H1 (cell line): ENCODE measurements around the gene FNDC11. TPM values are rescaled to one million over a fixed set of nuclear protein-coding genes. Genes with fewer than 3 reads are reported as not detected.

Experiments
- CTCF ChIA-PET: fragments of 300-600 bp; sonication (Branson Sonifier 250); formaldehyde crosslinking; loops from one replicate; lab custom pipeline; 2021; ENCODE audit not compliant: partially characterized antibody; lab: Charles Lee
- POLR2A ChIA-PET: fragments of 300-600 bp; sonication (Branson Sonifier 250); formaldehyde crosslinking; loops from one replicate; lab custom pipeline; 2021; ENCODE audit warnings: inconsistent platforms; ENCODE audit not compliant: partially characterized antibody; lab: Charles Lee
- DNase-seq, 2 experiments: peaks; one replicate each; pipeline versions ENCODE4 v3.0.0 to v3.0.0-alpha.2; 2010 to 2022; ENCODE audit warnings: low spot score in 2 of 2, low read depth in 1 of 2, mixed read lengths in 1 of 2
- FAIRE-seq: peaks from 2 replicates; lab custom pipeline; 2011; peaks lifted over from hg19 to GRCh38; lab: Jason Lieb, UNC
- H2AFZ ChIP-seq: 2 replicates; pipeline ENCODE4 v1.8.1; 2012; ENCODE audit warnings: low read length, inconsistent platforms
- H2AK5ac ChIP-seq: 2 replicates; pipeline ENCODE4 v1.6.1; 2013; ENCODE audit warnings: low read depth, low read length
- H2BK120ac ChIP-seq: replicated peaks from 2 replicates; pipeline ENCODE3; 2013; ENCODE audit warnings: low read depth, low read length, inconsistent platforms
- H2BK12ac ChIP-seq: 2 replicates; pipeline ENCODE4 v1.6.1; 2013; ENCODE audit warnings: low read depth, low read length
- H2BK15ac ChIP-seq: 2 replicates; pipeline ENCODE4 v1.6.1; 2013; ENCODE audit warnings: low read length
- H2BK20ac ChIP-seq: 2 replicates; pipeline ENCODE4 v1.6.1; 2013; ENCODE audit warnings: low read length
- H2BK5ac ChIP-seq: 2 replicates; pipeline ENCODE4 v1.6.1; 2013; ENCODE audit warnings: low read depth, low read length
- H3K14ac ChIP-seq: 2 replicates; pipeline ENCODE4 v1.6.1; 2013; ENCODE audit warnings: inconsistent platforms; ENCODE audit not compliant: insufficient read length
- H3K18ac ChIP-seq: 2 replicates; pipeline ENCODE4 v1.6.1; 2013; ENCODE audit warnings: low read length; ENCODE audit errors: extremely low read depth
- H3K23ac ChIP-seq: 2 replicates; pipeline ENCODE4 v1.6.1; 2013; ENCODE audit warnings: inconsistent platforms; ENCODE audit not compliant: insufficient read length
- H3K23me2 ChIP-seq: 2 replicates; pipeline ENCODE4 v1.6.1; 2013; ENCODE audit warnings: low read depth, low read length
- H3K27ac ChIP-seq: 2 replicates; pipeline ENCODE4 v1.6.1; 2011; ENCODE audit warnings: low read depth, low read length, inconsistent platforms
- H3K27me3 ChIP-seq, 4 experiments: replicated peaks in 1 of 4; 1 replicate in 1 of 4; 2 replicates in 3 of 4; pipeline versions ENCODE4 v1.6.1 to v1.8.1; 2011 to 2013; ENCODE audit warnings: low read length in 3 of 4, mild to moderate bottlenecking in 3 of 4, inconsistent platforms in 2 of 4, mixed read lengths in 2 of 4, moderate library complexity in 1 of 4; ENCODE audit not compliant: control insufficient read depth in 3 of 4, insufficient read depth in 3 of 4; ENCODE audit errors: extremely low read depth in 1 of 4
- H3K36me3 ChIP-seq, 4 experiments: 2 replicates each; pipeline versions ENCODE4 v1.6.1 to v1.8.1; 2011 to 2013; ENCODE audit warnings: mild to moderate bottlenecking in 4 of 4, low read length in 3 of 4, moderate library complexity in 2 of 4, control low read depth in 1 of 4, inconsistent platforms in 1 of 4; ENCODE audit not compliant: insufficient read depth in 4 of 4, control insufficient read depth in 2 of 4
- H3K4ac ChIP-seq: replicated peaks from 2 replicates; pipeline ENCODE3; 2013; ENCODE audit warnings: low read length, low read depth, mixed read lengths, inconsistent platforms; ENCODE audit not compliant: insufficient read length
- H3K4me1 ChIP-seq, 4 experiments: replicated peaks in 1 of 4; 1 replicate in 1 of 4; 2 replicates in 3 of 4; pipeline versions ENCODE4 v1.6.1 to v1.8.1; 2011 to 2013; ENCODE audit warnings: low read length in 3 of 4, inconsistent platforms in 2 of 4, mixed read lengths in 1 of 4; ENCODE audit not compliant: insufficient read depth in 4 of 4, control insufficient read depth in 3 of 4
- H3K4me2 ChIP-seq, 2 experiments: 2 replicates each; pipeline versions ENCODE4 v1.6.1 to v1.8.1; 2011 to 2013; ENCODE audit warnings: low read depth in 2 of 2, low read length in 2 of 2, control low read depth in 1 of 2, inconsistent platforms in 1 of 2, mild to moderate bottlenecking in 1 of 2; ENCODE audit not compliant: insufficient read depth in 1 of 2
- H3K4me3 ChIP-seq, 4 experiments: fragments of 200-600, 300-600 bp in 1 of 4; sonication (generic), shearing (Covaris generic), sonication (Bioruptor Twin) in 1 of 4; 2 replicates each; pipeline versions ENCODE4 v1.5.1 to v1.8.1; 2011 to 2016; ENCODE audit warnings: low read length in 4 of 4, low read depth in 3 of 4, control low read depth in 2 of 4, inconsistent platforms in 2 of 4, mild to moderate bottlenecking in 2 of 4, mixed read lengths in 1 of 4, moderate library complexity in 1 of 4; ENCODE audit not compliant: insufficient read depth in 2 of 4; ENCODE audit errors: extremely low read depth in 1 of 4
- H3K56ac ChIP-seq: replicated peaks from 2 replicates; pipeline ENCODE3; 2013; ENCODE audit warnings: low read depth, mild to moderate bottlenecking, mixed read lengths, low read length, inconsistent platforms; ENCODE audit not compliant: insufficient read length
- H3K79me1 ChIP-seq: 2 replicates; pipeline ENCODE4 v1.6.1; 2013; ENCODE audit warnings: low read depth, low read length, control low read depth
- H3K79me2 ChIP-seq, 2 experiments: 2 replicates each; pipeline versions ENCODE4 v1.6.1 to v1.8.1; 2012 to 2013; ENCODE audit warnings: low read length in 2 of 2, mild to moderate bottlenecking in 2 of 2, inconsistent platforms in 1 of 2; ENCODE audit not compliant: insufficient read depth in 2 of 2, control insufficient read depth in 1 of 2
- H3K9ac ChIP-seq, 4 experiments: replicated peaks in 1 of 4; 1 replicate in 1 of 4; 2 replicates in 3 of 4; pipeline versions ENCODE4 v1.6.1 to v1.8.1; 2011 to 2013; ENCODE audit warnings: low read depth in 3 of 4, low read length in 3 of 4, control low read depth in 2 of 4, mild to moderate bottlenecking in 2 of 4, moderate library complexity in 2 of 4, inconsistent platforms in 1 of 4; ENCODE audit errors: extremely low read depth in 1 of 4
- H3K9me3 ChIP-seq, 2 experiments: 2 replicates each; pipeline versions ENCODE4 v1.6.1 to v1.8.1; 2012 to 2013; ENCODE audit warnings: mild to moderate bottlenecking in 2 of 2, moderate library complexity in 2 of 2, control low read depth in 1 of 2, inconsistent platforms in 1 of 2, low read depth in 1 of 2, low read length in 1 of 2, mixed read lengths in 1 of 2; ENCODE audit not compliant: insufficient read depth in 2 of 2
- H4K20me1 ChIP-seq, 2 experiments: replicated peaks in 1 of 2; 2 replicates each; pipeline versions ENCODE3 to v1.8.1; 2011 to 2013; ENCODE audit warnings: inconsistent platforms in 2 of 2, low read length in 2 of 2, mild to moderate bottlenecking in 1 of 2; ENCODE audit not compliant: insufficient read depth in 2 of 2, control insufficient read depth in 1 of 2
- H4K5ac ChIP-seq: 2 replicates; pipeline ENCODE4 v1.6.1; 2013; ENCODE audit warnings: low read length, low read depth, mixed read lengths, inconsistent platforms; ENCODE audit not compliant: insufficient read length
- H4K8ac ChIP-seq: 2 replicates; pipeline ENCODE4 v1.8.0; 2013; ENCODE audit warnings: mild to moderate bottlenecking, moderate library complexity, low read length, inconsistent platforms; ENCODE audit not compliant: insufficient read depth; ENCODE audit errors: extremely low read depth
- H4K91ac ChIP-seq: replicated peaks from 2 replicates; pipeline ENCODE3; 2013; ENCODE audit warnings: low read length, mixed read lengths, inconsistent platforms; ENCODE audit not compliant: insufficient read length
- BACH1 ChIP-seq: IDR thresholded peaks from 2 replicates; pipeline ENCODE4 v1.6.1; 2012; ENCODE audit warnings: low read length, improper control_type of control experiment
- CHD2 ChIP-seq: IDR thresholded peaks from 2 replicates; pipeline ENCODE4 v1.6.1; 2012; ENCODE audit warnings: low read length, improper control_type of control experiment
- CREB1 ChIP-seq: IDR thresholded peaks from 2 replicates; pipeline ENCODE4 v1.6.1; 2012; ENCODE audit warnings: inconsistent platforms
- EGR1 ChIP-seq: IDR thresholded peaks from 2 replicates; pipeline ENCODE4 v1.6.1; 2011; ENCODE audit warnings: low read depth, low read length, borderline replicate concordance
- HDAC2 ChIP-seq, 2 experiments: fragments of 300-600 bp in 1 of 2; sonication (generic) in 1 of 2; IDR thresholded peaks; 2 replicates each; pipeline ENCODE4 v1.6.1; 2011 to 2012; ENCODE audit warnings: low read depth in 2 of 2, low read length in 2 of 2, mild to moderate bottlenecking in 2 of 2, moderate library complexity in 2 of 2, borderline replicate concordance in 1 of 2, inconsistent platforms in 1 of 2
- KDM5A ChIP-seq: fragments of 200-600 bp; IDR thresholded peaks from 2 replicates; pipeline ENCODE4 v1.7.1; 2012; ENCODE audit warnings: mild to moderate bottlenecking, low read length, inconsistent platforms, mixed read lengths
- NRF1 ChIP-seq: IDR thresholded peaks from 2 replicates; pipeline ENCODE4 v1.6.1; 2011; ENCODE audit warnings: mild to moderate bottlenecking, low read depth, low read length, improper control_type of control experiment
- PHF8 ChIP-seq: fragments of 200-600 bp; sonication (generic); conservative IDR thresholded peaks from 2 replicates; pipeline ENCODE4 v1.7.1; 2012; ENCODE audit warnings: low read depth, mild to moderate bottlenecking, inconsistent platforms, low read length, moderate library complexity
- POLR2A ChIP-seq, 2 experiments: IDR thresholded peaks; 1 replicate in 1 of 2; 2 replicates in 1 of 2; pipeline ENCODE4 v1.6.1; 2011; ENCODE audit warnings: low read depth in 2 of 2, low read length in 2 of 2, mild to moderate bottlenecking in 2 of 2; ENCODE audit errors: control extremely low read depth in 1 of 2
- POLR2AphosphoS5 ChIP-seq: IDR thresholded peaks from 2 replicates; pipeline ENCODE4 v1.6.1; 2011; ENCODE audit warnings: low read depth, low read length
- RBBP5 ChIP-seq: IDR thresholded peaks from 2 replicates; pipeline ENCODE4 v1.7.1; 2012; ENCODE audit warnings: low read depth, mild to moderate bottlenecking, inconsistent platforms, low read length, moderate library complexity, borderline replicate concordance
- SUZ12 ChIP-seq: fragments of 200-600 bp; sonication (generic); IDR thresholded peaks from 2 replicates; pipeline ENCODE4 v1.6.1; 2012; ENCODE audit warnings: mild to moderate bottlenecking, inconsistent platforms, low read length, moderate library complexity, mixed read lengths
- TAF1 ChIP-seq: IDR thresholded peaks from 2 replicates; pipeline ENCODE4 v1.6.1; 2011; ENCODE audit warnings: mild to moderate bottlenecking, low read depth, low read length
- WGBS, 2 experiments: shearing (Covaris generic) in 1 of 2; methylation state at CpG; one replicate each; pipeline versions ENCODE4 v1.1.6 to v1.1.7; 2013 to 2015; ENCODE audit warnings: low lambda C conversion rate in 2 of 2, mixed read lengths in 2 of 2, inconsistent platforms in 1 of 2, low coverage in 1 of 2, missing lambda C conversion rate in 1 of 2; ENCODE audit not compliant: insufficient replicate concordance in 2 of 2, insufficient coverage in 1 of 2, insufficient read length in 1 of 2; ENCODE audit errors: extremely low coverage in 1 of 2, missing lambda C conversion rate in 1 of 2; 5-methylcytosine and 5-hydroxymethylcytosine counted together
- polyA plus RNA-seq, 7 experiments: library from polyadenylated mRNA; depleted of rRNA in 3 of 7; stranded (reverse) in 5 of 7; unstranded in 2 of 7; fragments of >200 nt in 5 of 7; fragments of 200-250 nt in 2 of 7; gene quantifications; 1 replicate in 5 of 7; 2 replicates in 1 of 7; 4 replicates in 1 of 7; pipeline versions ENCODE4 v1.2.1 to v1.2.3, GENCODE V29; 2011 to 2013; ENCODE audit warnings: missing spikeins in 2 of 7, mixed read lengths in 2 of 7
- total RNA-seq: library from RNA; stranded (reverse); fragmentation: NEBNext Ultra II Directional; extraction: Animal tissue kit (Norgen Biotek cat#: 25700); gene quantifications from 2 replicates; pipeline ENCODE4 v1.2.1, GENCODE V29; 2021

The FNDC11 gene
- total and polyA plus RNA-seq, 2 of the 8 experiments (the other 6 are each of a cell fraction or from before 2014, with no cell fraction given), result 2.6 to 8.8 TPM

DNA sequence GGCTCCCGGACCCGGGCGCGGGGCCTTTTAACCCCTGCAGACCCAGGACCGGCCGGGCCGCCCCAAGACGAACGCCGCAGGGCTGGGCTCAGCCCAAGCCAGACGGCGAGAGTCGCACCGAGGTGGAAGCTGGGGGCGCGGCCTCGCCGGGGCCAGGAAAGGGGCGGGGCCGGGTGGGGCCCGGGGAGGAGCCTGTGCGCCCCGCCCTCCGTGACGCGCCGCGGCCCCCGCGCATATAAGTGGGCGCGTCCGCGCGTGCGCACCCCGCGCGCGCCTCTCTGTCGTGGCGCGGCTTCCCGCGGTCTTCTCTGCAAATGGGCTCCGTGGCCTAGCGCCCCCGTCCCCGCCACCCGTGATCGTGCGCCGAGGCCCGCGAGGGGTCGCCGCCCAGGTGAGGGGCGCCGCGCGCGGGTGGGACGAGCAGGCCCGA, 33.4 kb upstream of the FNDC11 start, which contains the start of gene PPDPF:
PPDPF (plus strand) TSS at position 262 of the 430 bp plus-strand sequence. CDS start 544 bp downstream, outside the sequence.
- no peak for FAIRE-seq
- no peak within 1 kb of the TSS for H2AFZ ChIP-seq
- WGBS, 2 experiments, result 2% methylated on average over 18 of the region's 64 CpGs; no CpG with 5 or more reads in 1 of the 2 experiments
- no peak for TF ChIP-seq EGR1
- TF ChIP-seq PHF8, result peak; percentile 78; the same call in 1 of the 2 replicates
- TF ChIP-seq POLR2AphosphoS5, result peak; percentile 74
- peak; percentile 65 for TF ChIP-seq TAF1
- TF ChIP-seq RBBP5, result 0 out of 2 replicates have a peak, but pooled peaks have one; percentile 8
- TF ChIP-seq NRF1, result peak; percentile 36
- 0 out of 2 replicates have a peak, but pooled peaks have one; percentile 44 for TF ChIP-seq SUZ12
- TF ChIP-seq KDM5A, result no peak
- peak; percentile 70 to 87 for TF ChIP-seq POLR2A (IDR thresholded peaks at IDR 0.05; ENCODE audit: control extremely low read depth in 1 of 2, low read depth in 2 of 2, low read length in 2 of 2)
- TF ChIP-seq HDAC2 (IDR thresholded peaks at IDR 0.05; ENCODE audit: borderline replicate concordance in 1 of 2, low read depth in 2 of 2, low read length in 2 of 2), result peak; percentile 21 to 99; a peak in 2 of 4 replicates
- peak; percentile 78 for TF ChIP-seq CREB1
- peak; percentile 94 for TF ChIP-seq BACH1
- TF ChIP-seq CHD2, result no peak

More for the DNA sequence above, 33.4 kb upstream of the FNDC11 start, which contains the start of gene PPDPF:
- CTCF ChIA-PET, result interaction anchor here (1.5 to 4.2 kb wide), 4 partner anchors 14 to 73 kb away, joined by 4 to 28 read pairs (median 11); partner anchors contain the start of gene PTK6
- Histone ChIP-seq H2AK5ac (no peak within 1 kb of the TSS), H3K27me3 (peaks cover 0 to 6% (median under 1%) of the 10 kb centered on the region in 4 experiments; a peak in 2 of 7 replicates), H3K79me2 (peaks cover 0 to 4% of the 10 kb centered on the region in 2 experiments; a peak in 1 of 4 replicates), H3K27ac (peak within 1 kb of the TSS; percentile 87), H3K23ac (no peak within 1 kb of the TSS), H4K8ac (peak within 1 kb of the TSS; percentile 99), H3K56ac (peak within 1 kb of the TSS; percentile 69), H2BK20ac (no peak within 1 kb of the TSS), H3K9ac (peak within 1 kb of the TSS; percentile 80 to 97 (median 90)), H3K4me1 (peaks cover 0 to 21% (median 10%) of the 10 kb centered on the region in 4 experiments; a peak in 5 of 7 replicates), H3K9me3 (no peaks in the 10 kb centered on the region), H2BK12ac (0 out of 2 replicates have a peak within 1 kb of the TSS, but pooled peaks have one; percentile 75), H3K4ac (peak within 1 kb of the TSS; percentile 38), H4K5ac (peak within 1 kb of the TSS; percentile 48), H3K4me2 (peak within 1 kb of the TSS; percentile 68 to 97), H2BK5ac (peak within 1 kb of the TSS; percentile 75), H3K4me3 (peak within 1 kb of the TSS; percentile 66 to 99 (median 88)), H3K36me3 (peaks cover 0 to 14% (median 0%) of the 10 kb centered on the region in 4 experiments; a peak in 2 of 8 replicates), H2BK15ac (peak within 1 kb of the TSS; percentile 9; the same call in 1 of the 2 replicates), H3K14ac (no peak within 1 kb of the TSS), H4K91ac (peak within 1 kb of the TSS; percentile 93), H4K20me1 (peaks cover 3 to 22% of the 10 kb centered on the region in 2 experiments), H2BK120ac (peak within 1 kb of the TSS; percentile 13), H3K79me1 (peaks cover 7% of the 10 kb centered on the region; the same call in 1 of the 2 replicates), H3K23me2 (peaks cover 17% of the 10 kb centered on the region; the same call in 1 of the 2 replicates), H3K18ac (peak within 1 kb of the TSS; percentile 71)
- POLR2A ChIA-PET, result interaction anchor here (0.6 to 4.6 kb wide), 26 partner anchors 9 to 453 kb away, joined by 3 to 59 read pairs (median 5); partner anchors contain the start of genes COL20A1, KCNQ2, PTK6 and RTEL1
- peak; percentile 39 to 88 for DNase-seq
